Suprapubic skin (tissue), 3 donors: ENCODE results near the gene KLHL29.

ENCODE experiments used
- CTCF ChIP-seq, 2 donors: fragments of 200-600 bp in 1 of 2; fragments of 450-650 bp in 1 of 2; sonication (generic) in 1 of 2; IDR thresholded peaks; one replicate each; pipeline ENCODE4 v1.5.1; 2016 to 2019; ENCODE audit warnings: antibody characterized with exemption in 2 of 2, mild to moderate bottlenecking in 1 of 2, moderate library complexity in 1 of 2
- EP300 ChIP-seq: sonication (generic); formaldehyde crosslinking; IDR thresholded peaks from one replicate; pipeline ENCODE4 v1.6.1; 2017; ENCODE audit warnings: antibody characterized with exemption
- POLR2A ChIP-seq, 2 donors: fragments of 450-650 bp; IDR thresholded peaks; one replicate each; pipeline ENCODE4 v1.6.1; 2017; ENCODE audit warnings: antibody characterized with exemption in 2 of 2, mild to moderate bottlenecking in 2 of 2, moderate library complexity in 2 of 2

DNA sequence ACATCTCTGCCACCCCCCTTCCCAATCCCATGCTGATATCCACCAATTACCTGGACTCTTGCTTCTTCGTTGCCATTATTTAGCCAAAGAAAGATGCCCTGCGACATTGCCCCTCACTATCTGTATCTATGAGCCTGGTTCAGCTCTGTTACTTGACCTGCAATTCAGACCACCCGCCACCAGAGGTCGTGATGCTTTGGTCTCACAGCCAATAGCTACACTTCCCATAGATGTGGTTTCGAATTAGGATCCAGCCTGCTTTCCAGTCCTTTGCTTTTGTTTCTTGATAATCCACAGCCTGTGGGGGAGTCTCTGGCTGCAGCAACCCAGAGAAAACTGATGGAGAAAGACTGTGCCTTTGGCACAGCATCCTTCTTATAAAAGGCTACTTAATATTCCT lies 239.4 kb downstream of the KLHL29 start:
- TF ChIP-seq CTCF (IDR thresholded peaks at IDR 0.05) (no peak), EP300 (no peak), POLR2A (IDR thresholded peaks at IDR 0.05) (no peak)
